IMR-90 (cell line): ENCODE results near the gene CNBD2. TPM values are rescaled to one million over a fixed set of nuclear protein-coding genes. Genes with fewer than 3 reads are reported as not detected.

Experiments used
- ATAC-seq: fragments of 200-7000 bp; cut with Tn5 transposase; 2 replicates; pipeline ENCODE4 v1.9.1; 2020; ENCODE audit warnings: low read depth, mild to moderate bottlenecking, moderate library complexity
- BruUV-seq: library from RNA; stranded (reverse); fragments of 400-500 nt; replicated peaks from 2 replicates; lab custom pipeline; 2021; lab: Mats Ljungman, UMichigan
- CTCF ChIA-PET: fragments of 300-600 bp; formaldehyde crosslinking; extraction: SDS; loops from one replicate; lab custom pipeline; 2021; ENCODE audit warnings: antibody characterized with exemption; lab: Yijun Ruan, JAX
- POLR2A ChIA-PET: fragments of 300-600 bp; sonication (Branson Sonifier 250); formaldehyde crosslinking; loops from one replicate; lab custom pipeline; 2022; ENCODE audit warnings: antibody characterized with exemption; ENCODE audit not compliant: unreplicated experiment; lab: Charles Lee
- DNase-seq: peaks from one replicate; pipeline ENCODE4 v3.0.0; 2013
- H2AFZ ChIP-seq: replicated peaks from 2 replicates; pipeline ENCODE3; 2013; ENCODE audit warnings: low read length, mild to moderate bottlenecking; ENCODE audit not compliant: poor library complexity
- H2AK5ac ChIP-seq: 2 replicates; pipeline ENCODE4 v1.6.1; 2013; ENCODE audit warnings: low read depth, low read length, inconsistent platforms
- H2AK9ac ChIP-seq: replicated peaks from 2 replicates; pipeline ENCODE3; 2013; ENCODE audit warnings: mild to moderate bottlenecking, low read depth, low read length, moderate library complexity; ENCODE audit not compliant: poor library complexity
- H2BK120ac ChIP-seq: 2 replicates; pipeline ENCODE4 v1.6.1; 2013; ENCODE audit warnings: low read depth, low read length, inconsistent platforms
- H2BK15ac ChIP-seq: 3 replicates; pipeline ENCODE4 v1.6.1; 2013; ENCODE audit warnings: low read depth, low read length, inconsistent platforms
- H2BK20ac ChIP-seq: 2 replicates; pipeline ENCODE4 v1.6.1; 2013; ENCODE audit warnings: low read depth, mild to moderate bottlenecking, inconsistent platforms, low read length, moderate library complexity
- H2BK5ac ChIP-seq: 2 replicates; pipeline ENCODE4 v1.6.1; 2013; ENCODE audit warnings: mild to moderate bottlenecking, low read depth, low read length, inconsistent platforms; ENCODE audit not compliant: poor library complexity, severe bottlenecking
- H3K14ac ChIP-seq: replicated peaks from 2 replicates; pipeline ENCODE4 v1.6.1; 2013; ENCODE audit warnings: low read depth, low read length, inconsistent platforms
- H3K18ac ChIP-seq: 2 replicates; pipeline ENCODE4 v1.6.1; 2013; ENCODE audit warnings: low read depth, low read length, control low read depth
- H3K23ac ChIP-seq: 2 replicates; pipeline ENCODE4 v1.6.1; 2013; ENCODE audit warnings: low read depth, low read length, inconsistent platforms
- H3K27ac ChIP-seq: 2 replicates; pipeline ENCODE4 v1.5.1; 2013; ENCODE audit warnings: mild to moderate bottlenecking, control low read depth, low read length; ENCODE audit not compliant: insufficient read depth
- H3K27me3 ChIP-seq: 2 replicates; pipeline ENCODE4 v1.6.1; 2013; ENCODE audit warnings: low read length; ENCODE audit not compliant: control insufficient read depth, insufficient read depth
- H3K36me3 ChIP-seq: 2 replicates; pipeline ENCODE4 v1.6.1; 2013; ENCODE audit warnings: low read length, mixed read lengths; ENCODE audit not compliant: control insufficient read depth, insufficient read depth
- H3K4ac ChIP-seq: 2 replicates; pipeline ENCODE4 v1.6.1; 2013; ENCODE audit warnings: low read depth, low read length, inconsistent platforms
- H3K4me1 ChIP-seq: 2 replicates; pipeline ENCODE4 v1.6.1; 2013; ENCODE audit warnings: low read length, mixed read lengths; ENCODE audit not compliant: control insufficient read depth, insufficient read depth
- H3K4me2 ChIP-seq: 2 replicates; pipeline ENCODE4 v1.6.1; 2013; ENCODE audit warnings: low read depth, mild to moderate bottlenecking, control low read depth, low read length, moderate library complexity
- H3K4me3 ChIP-seq: 2 replicates; pipeline ENCODE4 v1.5.1; 2013; ENCODE audit warnings: low read depth, mild to moderate bottlenecking, control low read depth, low read length, moderate library complexity; ENCODE audit not compliant: insufficient read depth
- H3K56ac ChIP-seq: 2 replicates; pipeline ENCODE4 v1.6.1; 2013; ENCODE audit warnings: low read length, inconsistent platforms; ENCODE audit not compliant: insufficient read depth; ENCODE audit errors: extremely low read depth
- H3K79me1 ChIP-seq, 2 experiments: 2 replicates each; pipeline ENCODE4 v1.6.1; 2013; ENCODE audit warnings: low read length in 2 of 2, inconsistent platforms in 1 of 2, low read depth in 1 of 2
- H3K9ac ChIP-seq: 2 replicates; pipeline ENCODE4 v1.6.1; 2013; ENCODE audit warnings: low read depth, low read length, control low read depth
- H3K9me1 ChIP-seq: 2 replicates; pipeline ENCODE4 v1.6.1; 2013; ENCODE audit warnings: low read length, inconsistent platforms; ENCODE audit not compliant: insufficient read depth
- H3K9me3 ChIP-seq: 2 replicates; pipeline ENCODE4 v1.6.1; 2013; ENCODE audit warnings: low read length; ENCODE audit not compliant: control insufficient read depth, insufficient read depth
- H4K20me1 ChIP-seq: 2 replicates; pipeline ENCODE4 v1.6.1; 2013; ENCODE audit warnings: low read length, inconsistent platforms; ENCODE audit not compliant: insufficient read depth
- H4K5ac ChIP-seq: 2 replicates; pipeline ENCODE4 v1.6.1; 2013; ENCODE audit warnings: mild to moderate bottlenecking, low read depth, low read length, control low read depth
- H4K8ac ChIP-seq, 2 experiments: 2 replicates each; pipeline ENCODE4 v1.6.1; 2013; ENCODE audit warnings: low read depth in 2 of 2, low read length in 2 of 2, control low read depth in 1 of 2, inconsistent platforms in 1 of 2
- H4K91ac ChIP-seq: 2 replicates; pipeline ENCODE4 v1.6.1; 2013; ENCODE audit warnings: low read depth, low read length, inconsistent platforms; ENCODE audit not compliant: insufficient read depth
- CHD1 ChIP-seq: IDR thresholded peaks from 2 replicates; pipeline ENCODE4 v1.6.1; 2012; ENCODE audit warnings: low read depth, low read length, improper control_type of control experiment
- CTCF ChIP-seq: conservative IDR thresholded peaks from 2 replicates; pipeline ENCODE4 v1.5.1; 2012; ENCODE audit warnings: mild to moderate bottlenecking, low read depth, low read length, improper control_type of control experiment
- FOS ChIP-seq: fragments of 150-350 bp; IDR thresholded peaks from 2 replicates; pipeline ENCODE4 v1.6.1; 2016; ENCODE audit warnings: low read depth, low read length
- MAZ ChIP-seq: IDR thresholded peaks from 2 replicates; pipeline ENCODE4 v1.6.1; 2012; ENCODE audit warnings: low read depth, mild to moderate bottlenecking, low read length, improper control_type of control experiment, moderate library complexity, borderline replicate concordance
- NFE2L2 ChIP-seq: fragments of 150-350 bp; IDR thresholded peaks from 2 replicates; pipeline ENCODE4 v1.6.1; 2016; ENCODE audit warnings: low read depth, mild to moderate bottlenecking, low read length
- RAD21 ChIP-seq: IDR thresholded peaks from 2 replicates; pipeline ENCODE4 v1.6.1; 2012; ENCODE audit warnings: low read length, improper control_type of control experiment
- RCOR1 ChIP-seq: IDR thresholded peaks from 2 replicates; pipeline ENCODE4 v1.6.1; 2012; ENCODE audit warnings: mild to moderate bottlenecking, low read length, improper control_type of control experiment; ENCODE audit not compliant: insufficient replicate concordance
- SMC3 ChIP-seq: fragments of 150-350 bp; IDR thresholded peaks from 2 replicates; pipeline ENCODE4 v1.6.1; 2016; ENCODE audit warnings: low read depth, mild to moderate bottlenecking, antibody characterized with exemption, low read length, moderate library complexity
- USF2 ChIP-seq: fragments of 150-350 bp; IDR thresholded peaks from 2 replicates; pipeline ENCODE4 v1.6.1; 2017; ENCODE audit warnings: mild to moderate bottlenecking, antibody characterized with exemption, low read length, low read depth
- WGBS, 2 experiments: methylation state at CpG; one replicate each; pipeline versions ENCODE4 v1.1.5 to v1.1.7; 2013; ENCODE audit warnings: missing lambda C conversion rate in 2 of 2; ENCODE audit not compliant: insufficient read length in 1 of 2; ENCODE audit errors: extremely low coverage in 2 of 2; 5-methylcytosine and 5-hydroxymethylcytosine counted together
- dilution Hi-C: fragments of 300-500 bp; cut with HindIII; formaldehyde crosslinking; loops from one replicate; pipeline ENCODE4 v1.14.3; 2018; ENCODE audit warnings: low sequenced_read_pairs; ENCODE audit not compliant: unreplicated experiment
- in situ Hi-C: fragments of 300-500 bp; cut with MboI; formaldehyde crosslinking; loops from 3 replicates; pipeline ENCODE4 v1.14.3; 2019; ENCODE audit warnings: low sequenced_read_pairs, inconsistent platforms, mixed read lengths
- intact Hi-C: fragments of 100-400 bp; cut with micrococcal nuclease; formaldehyde crosslinking; loops from 2 replicates; pipeline ENCODE4 v1.10.0; 2022
- polyA plus RNA-seq, 3 experiments: library from polyadenylated mRNA; depleted of rRNA; stranded (reverse); fragments of >200 nt; gene quantifications; 2 replicates each; pipeline ENCODE4 v1.2.3, GENCODE V29; 2012; ENCODE audit warnings: low replicate concordance in 1 of 3
- total RNA-seq: library from RNA; depleted of rRNA; stranded (reverse); fragments of >200 nt; gene quantifications from 2 replicates; pipeline ENCODE4 v1.2.3, GENCODE V29; 2012

CNBD2 gene
- total and polyA plus RNA-seq, 2 of the 4 experiments (the other 2 are of a cell fraction) = 0.90 to 1.7 TPM

DNA sequence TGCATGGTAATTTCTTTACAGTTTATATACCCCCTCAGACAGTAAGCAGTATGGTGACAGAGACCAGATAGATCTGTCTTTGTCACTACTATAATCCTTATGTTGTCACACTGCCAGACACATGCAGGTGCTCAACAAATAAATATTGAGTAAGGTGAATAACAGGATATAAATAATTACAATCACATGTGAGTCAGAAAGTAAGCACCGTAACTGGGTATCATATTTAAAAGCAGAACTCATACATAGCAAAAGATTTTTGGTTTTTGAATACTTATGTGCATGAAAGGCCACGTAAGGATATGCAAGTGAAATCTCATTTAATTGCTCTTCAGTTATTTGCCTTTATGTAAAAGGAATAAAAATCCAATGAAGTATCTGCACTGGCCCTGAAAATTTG lies 17.4 kb downstream of the CNBD2 start:
- Histone ChIP-seq H3K14ac (no peak overlapping the region), H3K4me3 (no peak overlapping the region), H3K9me3 (no peaks in the 10 kb centered on the region), H2AFZ (no peak overlapping the region), H2AK9ac (no peak overlapping the region), H3K4me2 (no peak overlapping the region), H3K36me3 (no peaks in the 10 kb centered on the region), H3K4me1 (no peaks in the 10 kb centered on the region), H3K27ac (no peak overlapping the region), H2AK5ac (no peak overlapping the region), H3K56ac (no peak overlapping the region), H4K20me1 (no peaks in the 10 kb centered on the region), H3K23ac (no peak overlapping the region), H3K79me1 (no peaks in the 10 kb centered on the region), H2BK20ac (no peak overlapping the region), H2BK15ac (no peak overlapping the region), H2BK120ac (no peak overlapping the region), H4K5ac (no peak overlapping the region), H4K8ac (no peak overlapping the region), H3K4ac (no peak overlapping the region), H3K9me1 (no peaks in the 10 kb centered on the region), H3K18ac (no peak overlapping the region), H3K27me3 (peaks cover 26% of the 10 kb centered on the region), H3K9ac (no peak overlapping the region), H2BK5ac (no peak overlapping the region), H4K91ac (no peak overlapping the region)
- intact Hi-C loops = no loop called here
- no TSS peak for BruUV-seq
- DNase-seq = no peak
- in situ Hi-C loops = loop anchor here (25.0 kb wide), 1 partner anchor 451 kb away; no protein-coding TSS in a partner anchor
- ChIA-PET CTCF (interaction anchor here (1.2 to 1.6 kb wide), 2 partner anchors 32 to 152 kb away, joined by 3 to 10 read pairs; partner anchors contain the start of gene SCAND1), POLR2A (no interaction called here)
- WGBS, 2 experiments = no CpG with 5 or more reads among the region's 2 CpGs
- ATAC-seq = no peak
- dilution Hi-C loops = no loop called here
- TF ChIP-seq CTCF (no peak), USF2 (no peak), CHD1 (no peak), MAZ (no peak), RAD21 (no peak), NFE2L2 (no peak), RCOR1 (no peak), FOS (no peak), SMC3 (no peak)
